ENCODE results near the gene TIE1.
A peak's percentile ranks its signal among the peaks of the same experiment; 100 is the strongest.

The TIE1 gene

DNA sequence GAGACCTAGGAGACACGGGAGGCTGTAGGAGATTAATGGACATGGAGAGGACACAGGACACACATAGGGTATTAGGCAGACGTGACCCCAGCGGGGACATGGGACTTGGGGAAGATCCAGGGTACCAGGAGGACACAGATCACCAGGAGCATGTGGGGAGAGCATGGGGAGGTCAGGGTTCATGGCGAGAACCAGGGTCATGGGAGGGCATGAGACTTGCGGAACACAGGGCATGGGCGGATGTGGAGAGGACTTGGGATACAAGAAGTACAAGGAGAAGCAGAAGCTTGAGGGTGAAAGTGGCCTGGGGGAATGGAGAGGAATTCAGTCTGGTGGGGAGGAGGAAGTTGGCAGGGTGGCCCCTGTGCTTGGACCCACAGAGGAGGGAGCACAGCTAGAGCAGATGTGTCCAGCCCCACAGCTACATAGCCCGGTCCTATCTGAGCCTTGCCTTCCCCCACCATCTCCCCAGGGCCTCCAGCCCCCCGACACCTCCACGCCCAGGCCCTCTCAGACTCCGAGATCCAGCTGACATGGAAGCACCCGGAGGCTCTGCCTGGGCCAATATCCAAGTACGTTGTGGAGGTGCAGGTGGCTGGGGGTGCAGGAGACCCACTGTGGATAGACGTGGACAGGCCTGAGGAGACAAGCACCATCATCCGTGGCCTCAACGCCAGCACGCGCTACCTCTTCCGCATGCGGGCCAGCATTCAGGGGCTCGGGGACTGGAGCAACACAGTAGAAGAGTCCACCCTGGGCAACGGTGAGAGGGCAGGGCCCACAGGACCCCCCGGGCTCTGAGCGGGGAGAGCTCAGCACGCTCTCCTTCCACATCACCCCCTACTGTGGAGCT, 12.1 kb downstream of the TIE1 start:
- no peak for DNase-seq (ENCODE audit: low spot score)

DNA sequence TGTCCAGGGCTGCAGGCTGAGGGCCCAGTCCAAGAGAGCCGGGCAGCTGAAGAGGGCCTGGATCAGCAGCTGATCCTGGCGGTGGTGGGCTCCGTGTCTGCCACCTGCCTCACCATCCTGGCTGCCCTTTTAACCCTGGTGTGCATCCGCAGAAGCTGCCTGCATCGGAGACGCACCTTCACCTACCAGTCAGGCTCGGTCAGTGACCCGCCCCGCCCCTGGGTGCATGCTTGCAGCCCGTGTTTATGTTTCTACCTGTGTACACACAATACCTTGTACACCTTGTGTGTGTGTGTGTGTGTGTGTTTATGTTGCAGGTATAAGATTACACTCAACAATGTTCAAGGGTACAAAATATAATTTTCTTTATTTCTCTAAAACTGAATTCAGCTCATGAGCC, 13.0 kb downstream of the TIE1 start:
- DNase-seq (ENCODE audit: low spot score), result no peak

DNA sequence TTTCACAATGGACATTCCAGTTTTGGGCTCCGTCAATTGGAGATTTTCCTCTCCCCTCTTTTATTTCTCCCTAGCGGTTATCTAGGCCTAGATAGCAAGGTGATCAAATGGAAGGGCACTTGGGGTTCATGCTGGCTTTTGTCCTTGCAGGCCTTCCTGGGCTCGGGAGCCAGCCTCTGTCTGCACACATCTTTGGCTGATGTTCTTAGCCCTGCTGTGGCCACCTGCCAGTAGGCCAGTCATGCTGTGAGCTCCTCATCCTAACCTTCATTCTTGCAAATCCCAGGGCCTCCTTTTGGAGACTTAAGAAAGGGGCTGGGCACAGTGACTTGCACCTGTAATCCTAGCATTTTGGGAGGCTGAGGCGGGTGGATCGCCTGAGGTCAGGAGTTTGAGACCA, 13.5 kb downstream of the TIE1 start:
- DNase-seq (ENCODE audit: low spot score), result no peak

DNA sequence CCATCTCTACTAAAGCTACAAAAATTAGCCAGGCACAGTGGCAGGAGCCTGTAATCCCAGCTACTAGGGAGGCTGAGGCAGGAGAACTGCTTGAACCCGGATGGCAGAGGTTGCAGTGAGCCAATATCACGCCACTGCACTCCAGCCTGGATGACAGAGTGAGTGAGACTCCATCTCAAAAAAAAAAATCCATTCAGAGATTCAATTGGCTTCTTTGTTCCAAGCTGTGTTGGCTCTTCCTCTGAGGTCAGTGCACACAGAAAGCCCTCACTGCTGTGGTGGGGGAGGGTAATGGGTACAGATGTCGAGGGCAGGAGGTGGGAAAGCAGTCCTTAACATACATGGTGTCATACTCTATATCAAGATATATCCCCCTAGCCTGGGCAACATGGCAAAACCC, 14.7 kb downstream of the TIE1 start:
- DNase-seq (ENCODE audit: low spot score), result no peak

DNA sequence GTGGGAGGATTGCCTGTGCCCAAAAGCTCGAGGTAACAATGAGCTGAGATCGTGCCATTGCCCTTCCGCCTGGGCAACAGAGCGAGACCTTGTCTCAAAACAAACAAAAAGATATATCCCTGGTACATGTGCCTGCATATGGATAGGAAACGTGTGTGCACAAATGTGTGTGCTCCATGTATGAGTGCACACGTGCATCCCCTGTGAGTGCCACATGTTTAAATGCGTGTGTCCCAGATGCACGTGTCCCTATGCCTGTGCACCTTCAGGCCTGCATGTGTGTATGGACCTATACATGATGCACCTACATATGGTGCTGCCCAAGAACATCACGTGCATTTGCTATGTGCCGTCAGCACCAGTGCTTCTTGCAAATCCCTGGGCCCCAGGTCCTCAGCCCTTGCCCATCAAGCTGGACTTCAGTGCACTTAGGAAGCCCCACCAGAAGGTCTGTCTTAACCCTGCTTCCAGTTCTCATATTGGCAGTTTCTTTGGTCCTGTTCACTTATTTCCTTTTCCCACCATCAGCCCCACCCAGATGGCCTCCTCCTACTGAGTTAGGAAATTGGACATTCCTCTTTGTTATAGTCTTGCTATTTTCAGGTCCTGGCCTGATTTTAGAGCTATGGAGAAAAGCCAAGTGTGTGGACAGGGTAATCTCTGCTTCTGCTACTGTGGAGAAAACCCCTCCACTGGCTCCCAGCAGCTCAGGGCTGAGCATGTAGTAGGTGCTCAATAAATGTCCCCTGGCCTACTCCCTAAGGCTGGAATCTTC, 15.4 kb downstream of the TIE1 start:
- DNase-seq (ENCODE audit: low spot score), result no peak

DNA sequence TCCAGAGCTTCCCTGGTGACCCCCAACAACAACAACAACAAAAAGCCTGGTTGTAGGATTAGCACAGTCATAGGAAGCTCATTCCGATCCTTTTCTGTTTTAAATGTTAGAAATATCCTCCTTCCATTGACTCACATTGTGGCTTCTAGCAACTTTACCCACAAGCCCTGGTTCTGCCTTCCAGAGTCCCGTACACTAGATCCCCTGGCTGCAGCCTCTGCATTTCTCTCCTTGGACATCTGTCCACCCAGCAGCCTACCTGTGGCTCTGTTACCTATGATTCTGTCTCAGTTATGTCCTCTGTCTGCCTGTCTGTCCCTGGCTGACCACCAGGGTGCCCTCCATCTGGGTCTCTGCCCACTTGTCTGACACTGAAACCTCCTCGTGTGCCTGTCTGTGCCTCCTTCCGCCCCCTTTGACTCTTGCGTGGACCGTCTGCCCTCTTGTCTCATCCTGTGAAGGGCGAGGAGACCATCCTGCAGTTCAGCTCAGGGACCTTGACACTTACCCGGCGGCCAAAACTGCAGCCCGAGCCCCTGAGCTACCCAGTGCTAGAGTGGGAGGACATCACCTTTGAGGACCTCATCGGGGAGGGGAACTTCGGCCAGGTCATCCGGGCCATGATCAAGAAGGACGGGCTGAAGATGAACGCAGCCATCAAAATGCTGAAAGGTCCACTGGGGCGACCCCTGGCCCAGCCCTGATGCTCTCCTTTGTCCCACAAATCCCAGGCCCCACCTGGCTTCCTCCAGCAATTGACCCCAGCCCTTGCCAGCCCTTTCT, 16.1 kb downstream of the TIE1 start:
- DNase-seq (ENCODE audit: low spot score), result no peak

DNA sequence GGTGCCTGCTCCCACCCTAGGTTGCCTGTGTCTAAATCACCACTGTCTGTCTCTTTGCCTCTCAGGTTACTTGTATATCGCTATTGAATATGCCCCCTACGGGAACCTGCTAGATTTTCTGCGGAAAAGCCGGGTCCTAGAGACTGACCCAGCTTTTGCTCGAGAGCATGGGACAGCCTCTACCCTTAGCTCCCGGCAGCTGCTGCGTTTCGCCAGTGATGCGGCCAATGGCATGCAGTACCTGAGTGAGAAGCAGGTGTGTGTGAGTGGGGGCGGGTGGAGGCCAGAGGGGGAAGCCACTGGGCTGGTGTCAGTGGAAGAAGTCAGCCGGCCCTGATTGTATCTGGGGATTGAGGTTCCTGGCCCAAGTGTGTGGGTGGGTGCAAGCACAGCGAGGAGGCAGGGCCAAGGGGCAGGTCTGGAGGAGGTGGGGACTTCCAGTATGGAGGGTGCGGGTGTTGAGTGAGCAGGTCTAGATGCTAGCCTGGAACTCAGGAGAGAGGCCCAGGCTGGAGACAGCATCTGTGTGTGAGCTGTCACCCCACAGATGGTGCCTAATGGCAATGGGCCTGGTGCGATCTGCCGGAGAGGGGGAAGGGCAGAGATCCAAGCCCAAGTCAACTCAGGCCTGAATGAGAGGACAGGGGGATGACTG, 17.2 kb downstream of the TIE1 start:
- no peak for DNase-seq (ENCODE audit: low spot score)

DNA sequence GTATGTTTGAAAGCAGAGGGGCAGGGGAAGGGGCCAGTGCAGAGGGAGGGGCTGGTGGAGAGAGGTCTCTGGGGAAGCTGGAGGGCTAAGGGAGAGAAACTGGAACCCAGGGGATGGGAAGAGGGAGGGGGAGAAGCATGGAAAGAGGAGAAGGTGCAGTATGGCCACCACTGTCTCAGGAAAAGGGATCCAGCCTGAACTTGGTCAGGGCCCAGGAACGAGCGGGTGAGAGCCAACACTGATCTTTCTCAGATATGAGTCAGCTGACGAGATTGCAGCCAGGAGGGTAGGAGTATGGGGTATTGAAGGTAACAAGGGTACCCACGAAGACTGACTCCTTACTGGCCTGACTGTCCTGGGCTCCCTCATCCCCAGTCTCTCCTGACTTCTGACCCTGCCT, 18.0 kb downstream of the TIE1 start:
- no peak for DNase-seq (ENCODE audit: low spot score)

DNA sequence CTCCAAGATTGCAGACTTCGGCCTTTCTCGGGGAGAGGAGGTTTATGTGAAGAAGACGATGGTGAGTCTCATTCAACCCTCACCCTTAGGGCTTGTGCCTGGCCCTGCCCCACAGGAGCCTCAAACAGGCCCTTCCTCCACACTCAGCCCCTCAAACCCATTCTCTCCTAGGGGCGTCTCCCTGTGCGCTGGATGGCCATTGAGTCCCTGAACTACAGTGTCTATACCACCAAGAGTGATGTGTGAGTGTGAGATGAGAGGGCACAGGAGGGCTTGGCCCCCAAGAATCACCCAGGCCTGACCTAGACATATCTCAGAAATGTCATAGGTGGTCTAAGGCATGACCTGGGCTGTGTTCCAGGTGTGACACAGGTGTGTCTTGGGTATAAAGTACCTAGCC, 18.5 kb downstream of the TIE1 start:
- DNase-seq (ENCODE audit: low spot score), result no peak

DNA sequence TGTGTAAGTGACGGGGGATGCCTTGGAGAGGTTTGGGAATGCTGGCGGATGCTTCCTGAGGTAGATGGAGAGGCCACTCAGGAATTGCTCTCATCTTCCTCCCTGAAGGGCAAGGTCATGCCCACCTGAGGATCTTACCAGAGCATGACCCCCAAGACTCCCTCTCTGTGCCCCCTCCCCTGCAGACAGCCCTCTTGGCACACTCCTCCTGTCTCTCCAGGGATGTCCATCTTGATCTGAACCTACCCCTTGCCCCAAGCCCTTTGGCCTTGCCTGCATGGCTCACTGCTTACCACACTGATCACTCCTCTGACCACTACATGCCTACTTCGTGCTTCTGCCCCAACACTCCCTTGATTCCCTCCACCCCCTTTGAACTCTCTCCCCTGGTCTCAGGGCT, 19.0 kb downstream of the TIE1 start:
- no peak for DNase-seq (ENCODE audit: low spot score)

DNA sequence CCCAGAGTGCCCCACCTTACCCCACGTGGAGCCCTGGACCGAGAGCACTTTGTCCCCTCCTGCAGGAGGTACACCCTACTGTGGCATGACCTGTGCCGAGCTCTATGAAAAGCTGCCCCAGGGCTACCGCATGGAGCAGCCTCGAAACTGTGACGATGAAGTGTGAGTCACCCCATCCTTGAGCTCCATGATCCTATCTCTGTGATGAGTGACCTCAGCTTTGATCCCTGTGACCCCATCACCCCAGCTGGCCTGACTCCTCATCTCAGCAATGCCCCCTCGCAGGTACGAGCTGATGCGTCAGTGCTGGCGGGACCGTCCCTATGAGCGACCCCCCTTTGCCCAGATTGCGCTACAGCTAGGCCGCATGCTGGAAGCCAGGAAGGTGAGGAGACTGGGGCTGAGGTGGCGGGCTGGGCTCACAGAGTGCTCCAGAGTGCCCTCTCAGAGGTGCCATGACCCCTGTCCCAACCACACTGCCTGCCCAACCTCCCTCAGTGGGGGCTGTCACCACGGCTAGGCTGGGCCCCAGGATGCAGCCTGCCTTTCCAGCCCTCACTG, 20.6 kb downstream of the TIE1 start:
- no peak for DNase-seq (ENCODE audit: low spot score)

DNA sequence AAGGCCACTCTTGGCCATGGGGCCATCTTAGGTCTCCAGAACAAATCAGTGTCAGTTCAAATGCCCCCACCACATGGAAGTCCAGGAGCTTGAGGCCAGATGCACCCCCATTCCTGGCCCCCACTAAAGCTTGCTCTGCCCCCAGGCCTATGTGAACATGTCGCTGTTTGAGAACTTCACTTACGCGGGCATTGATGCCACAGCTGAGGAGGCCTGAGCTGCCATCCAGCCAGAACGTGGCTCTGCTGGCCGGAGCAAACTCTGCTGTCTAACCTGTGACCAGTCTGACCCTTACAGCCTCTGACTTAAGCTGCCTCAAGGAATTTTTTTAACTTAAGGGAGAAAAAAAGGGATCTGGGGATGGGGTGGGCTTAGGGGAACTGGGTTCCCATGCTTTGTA, 21.7 kb downstream of the TIE1 start:
- DNase-seq (ENCODE audit: low spot score), result no peak

DNA sequence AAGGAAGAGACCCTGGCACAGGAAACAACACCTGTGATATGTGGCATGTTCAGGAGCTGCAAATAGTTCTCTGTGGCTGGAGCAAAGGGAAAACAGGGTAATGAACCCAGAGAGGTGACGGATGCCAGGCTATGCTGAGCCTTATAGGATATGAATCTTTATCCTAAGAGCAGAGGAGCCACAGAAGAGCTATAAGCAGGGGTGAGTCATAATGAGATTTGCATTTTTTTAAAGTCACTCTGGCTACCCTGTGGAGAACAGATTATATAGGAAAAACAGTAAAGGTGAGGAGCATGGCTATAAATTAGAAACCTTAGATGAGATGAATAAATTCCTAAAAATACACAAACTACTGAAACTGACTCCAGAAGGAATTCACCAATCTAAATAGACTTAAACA, 24.0 kb downstream of the TIE1 start:
- no peak for DNase-seq (ENCODE audit: low spot score)

DNA sequence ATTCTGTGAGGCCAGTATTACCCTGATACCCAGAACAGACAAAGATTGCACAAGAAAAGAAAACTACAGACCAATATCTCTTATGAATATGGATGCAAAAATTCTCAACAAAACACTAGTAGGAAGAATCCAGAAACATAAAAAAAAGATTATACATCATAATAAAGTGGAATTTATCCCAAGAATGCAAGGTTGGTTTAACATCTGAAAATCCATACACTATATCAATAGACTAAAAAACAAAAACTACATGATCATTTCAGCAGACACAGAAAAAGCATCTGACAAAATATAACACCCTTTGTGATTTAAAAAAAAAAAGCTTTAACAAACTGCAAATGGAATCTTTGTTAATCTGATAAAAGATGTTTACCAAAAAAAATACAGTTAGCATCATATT, 24.6 kb downstream of the TIE1 start:
- no peak for DNase-seq (ENCODE audit: low spot score)

DNA sequence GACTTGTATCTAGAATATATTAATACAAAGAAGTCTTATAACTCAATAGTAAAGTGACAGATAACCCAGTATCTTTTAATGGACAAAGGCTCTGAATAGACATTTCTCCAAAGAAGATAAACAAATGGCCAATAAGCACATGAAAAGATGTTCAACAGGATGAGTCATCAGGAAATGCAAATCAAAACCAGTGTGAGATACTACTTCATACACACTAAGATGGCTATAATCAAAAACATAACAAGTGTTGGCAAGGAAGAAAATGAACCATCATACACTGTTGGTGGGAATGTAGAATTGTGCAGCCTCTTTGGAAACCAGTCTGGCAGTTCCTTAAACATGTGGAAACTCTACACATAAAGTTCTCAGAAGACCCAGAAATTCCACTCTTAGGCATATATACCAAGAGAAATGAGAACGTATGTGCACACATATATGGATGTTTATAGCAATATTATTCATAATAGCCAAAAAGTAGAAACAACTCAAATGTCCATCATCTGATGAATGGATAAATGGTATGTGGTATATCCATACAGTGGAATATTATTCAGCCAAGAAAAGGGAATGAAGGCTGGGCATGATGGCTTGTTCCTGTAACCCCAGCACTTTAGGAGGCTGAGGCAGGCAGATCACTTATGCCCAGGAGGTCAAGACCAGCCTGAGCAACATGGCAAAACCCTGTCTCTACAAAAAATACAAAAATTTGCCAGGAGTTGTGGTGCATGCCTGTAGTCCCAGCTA, 26.9 kb downstream of the TIE1 start:
- DNase-seq (ENCODE audit: low spot score), result no peak

DNA sequence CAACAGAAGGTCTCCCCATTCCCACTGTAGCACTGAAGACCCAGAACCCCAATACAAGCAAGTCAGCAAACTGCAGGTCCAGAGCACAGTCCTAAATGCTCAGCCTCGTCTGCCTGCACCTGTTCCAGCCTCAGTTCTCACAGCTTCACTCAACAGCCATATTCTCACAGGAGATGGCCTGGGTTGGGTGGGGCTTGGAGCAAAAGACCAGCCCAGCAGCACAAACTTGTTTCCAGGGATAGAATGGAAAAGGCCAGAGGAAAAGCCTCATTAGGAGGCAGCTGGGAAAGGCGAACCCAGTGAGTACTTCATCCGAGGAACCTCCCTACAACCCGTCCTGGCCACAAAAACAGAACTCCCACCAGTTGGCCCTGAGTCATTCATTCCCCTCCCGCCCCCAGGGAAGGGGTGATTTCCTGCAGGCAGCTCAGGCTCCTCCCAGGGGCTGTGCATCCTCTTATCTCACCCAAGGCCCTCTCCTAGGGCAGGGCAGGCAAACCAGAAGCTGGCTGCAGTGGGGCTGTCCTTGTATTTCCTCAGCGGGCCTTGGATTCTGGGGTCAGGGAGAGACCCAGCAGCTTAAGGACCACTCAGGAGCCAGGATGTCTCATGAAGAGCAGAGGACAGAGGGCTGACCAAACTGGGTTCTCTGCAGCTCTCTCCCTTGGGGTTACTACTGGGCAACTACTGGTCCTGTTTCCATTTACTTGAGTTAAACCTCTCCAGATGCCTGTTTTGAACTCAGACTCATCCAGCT, 29.4 kb downstream of the TIE1 start:
- peak; percentile 27 for DNase-seq (ENCODE audit: low spot score)

DNA sequence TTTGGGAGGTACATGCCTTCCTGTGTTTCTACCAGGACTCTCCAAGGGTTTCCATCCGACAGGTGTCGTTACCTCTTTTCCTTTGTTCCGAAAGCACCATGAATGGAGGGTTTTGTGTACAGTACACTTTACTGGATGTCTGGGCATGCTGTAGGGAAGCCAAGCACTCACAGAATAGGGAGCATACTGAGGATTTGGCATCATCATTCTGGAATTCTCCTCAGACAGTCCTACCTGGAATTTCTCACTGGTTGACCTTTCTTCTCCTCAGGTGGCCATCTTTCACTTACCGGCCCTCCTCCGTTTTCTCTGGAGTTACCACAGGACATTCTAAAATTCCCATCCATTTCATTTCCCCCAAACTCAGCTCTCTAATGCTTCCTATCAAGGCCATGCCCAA, 30.9 kb downstream of the TIE1 start:
- DNase-seq (ENCODE audit: low spot score), result no peak

DNA sequence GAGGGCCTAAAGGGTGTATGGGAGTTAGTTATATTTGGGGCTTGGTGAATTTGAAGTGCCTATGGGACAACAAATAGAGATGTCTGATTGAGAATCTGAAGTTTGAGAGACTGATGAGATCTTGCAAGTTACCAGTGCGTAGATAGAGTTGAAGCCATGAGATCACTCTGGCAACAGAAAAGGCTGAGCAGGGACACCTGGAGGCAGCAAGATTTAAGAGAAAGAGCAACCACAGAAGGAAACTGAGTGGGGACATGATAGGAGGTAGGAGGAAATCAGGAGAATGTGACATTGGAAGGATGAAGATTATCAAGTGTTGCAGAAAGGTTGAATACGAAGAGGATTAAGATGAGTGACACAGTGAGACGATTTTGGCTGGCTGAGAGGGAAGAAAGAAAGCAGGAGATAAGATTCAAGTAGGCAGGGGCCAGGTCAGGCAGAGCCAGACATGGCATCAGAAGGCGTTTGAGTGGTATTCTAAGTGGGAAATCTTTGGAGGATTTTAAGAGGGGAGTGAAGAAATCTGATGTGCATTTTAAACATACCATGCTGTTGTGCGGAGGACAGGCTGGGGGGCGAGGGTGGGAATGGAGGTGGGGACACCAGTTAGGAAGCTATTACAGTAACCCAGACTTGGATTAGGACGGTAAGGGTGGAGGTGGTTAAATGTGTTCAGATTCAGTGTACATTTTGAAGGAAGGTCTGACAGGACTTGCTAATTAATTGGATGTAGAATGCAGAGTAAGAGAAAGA, 33.8 kb downstream of the TIE1 start:
- no peak for DNase-seq (ENCODE audit: low spot score)

DNA sequence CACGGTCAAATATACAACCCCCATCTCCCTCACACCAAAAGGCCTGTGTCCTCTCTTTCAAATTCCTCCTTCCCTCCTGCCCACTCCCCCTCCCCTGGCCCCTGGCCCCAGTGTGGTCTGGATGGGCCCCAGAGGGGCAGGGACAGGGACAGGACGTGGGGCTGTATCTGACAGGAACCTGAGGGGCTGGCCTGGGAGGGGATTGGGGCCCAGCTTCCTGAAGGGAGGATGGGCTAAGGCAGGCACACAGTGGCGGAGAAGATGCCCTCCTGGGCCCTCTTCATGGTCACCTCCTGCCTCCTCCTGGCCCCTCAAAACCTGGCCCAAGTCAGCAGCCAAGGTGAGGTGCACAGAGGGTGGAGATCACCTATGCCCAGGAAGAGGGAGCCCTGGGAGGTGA, 36.8 kb downstream of the TIE1 start, which contains the start of gene MPL:
MPL (plus strand) TSS at position 231 of the 400 bp plus-strand sequence; CDS start at position 262, 31 bp downstream.
- DNase-seq (ENCODE audit: low spot score), result no peak

DNA sequence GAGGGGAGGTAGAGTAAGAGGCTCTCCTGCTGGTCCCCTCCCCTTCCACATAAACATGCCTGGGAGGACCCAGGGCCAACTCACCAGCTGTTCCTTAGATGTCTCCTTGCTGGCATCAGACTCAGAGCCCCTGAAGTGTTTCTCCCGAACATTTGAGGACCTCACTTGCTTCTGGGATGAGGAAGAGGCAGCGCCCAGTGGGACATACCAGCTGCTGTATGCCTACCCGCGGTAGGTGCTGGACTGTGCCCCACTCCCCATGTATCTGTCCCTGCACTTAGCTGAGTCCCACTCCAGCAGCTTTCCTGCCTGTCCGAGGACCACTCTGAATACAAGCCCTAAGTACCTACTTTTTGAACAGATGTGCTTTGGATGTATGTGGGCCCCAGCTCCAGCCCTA, 37.2 kb downstream of the TIE1 start:
- no peak for DNase-seq (ENCODE audit: low spot score)

All from hematopoietic multipotent progenitor cell treated with erythropoietin and hydrocortisone succinate and interleukin-3 and kit ligand, for 17 days (in vitro differentiated cells).